ENCODE data around the gene SLC45A3. TPM values are rescaled to one million over a fixed set of nuclear protein-coding genes. Genes with fewer than 3 reads are reported as not detected.

SLC45A3 gene
- total RNA-seq, 1 donor from 2014 or later: 6.6 TPM

DNA sequence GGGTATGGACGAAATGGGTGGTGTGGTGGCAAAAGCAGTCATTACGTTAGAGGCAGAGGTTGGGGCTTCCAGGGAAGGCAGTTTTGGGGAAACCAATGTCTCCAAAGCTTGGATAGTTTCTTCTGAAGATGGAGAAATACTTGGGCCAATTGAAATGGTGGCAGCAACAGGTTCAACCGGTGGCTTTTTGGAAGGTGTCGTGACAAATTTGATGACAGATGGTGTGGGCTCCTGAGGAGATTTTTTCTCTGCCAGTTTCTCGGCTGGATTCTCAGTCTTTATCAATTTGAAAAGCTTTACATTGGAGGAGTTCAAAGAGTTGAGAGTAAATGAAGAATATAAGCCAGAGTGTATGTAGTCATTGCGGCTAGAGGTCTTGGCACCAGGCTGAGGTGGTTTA is 60.0 kb downstream of the SLC45A3 start:
- ATAC-seq (no peak), DNase-seq (no peak)
- intact Hi-C loops (cut with micrococcal nuclease): no loop called here

DNA sequence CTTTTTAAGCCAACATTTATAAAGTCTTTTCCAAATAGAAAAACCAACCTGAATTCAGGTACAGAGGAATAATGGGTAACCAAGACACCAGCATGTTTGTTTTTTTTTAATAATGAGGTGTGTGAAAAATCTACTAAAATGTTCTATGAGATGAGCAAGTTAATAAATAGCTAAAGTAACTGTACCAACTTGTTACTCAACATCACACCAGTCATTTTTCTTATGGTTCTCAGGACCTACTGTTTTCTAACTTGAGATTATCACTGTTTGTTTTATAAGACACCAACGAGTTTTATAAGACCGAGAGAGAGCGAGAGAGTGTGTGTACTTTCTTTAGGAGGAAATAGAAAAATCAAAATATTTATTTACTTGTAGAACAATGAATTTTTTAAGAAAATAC is 60.9 kb downstream of the SLC45A3 start:
- intact Hi-C loops (cut with micrococcal nuclease): no loop called here
- DNase-seq (no peak), ATAC-seq (no peak)

DNA sequence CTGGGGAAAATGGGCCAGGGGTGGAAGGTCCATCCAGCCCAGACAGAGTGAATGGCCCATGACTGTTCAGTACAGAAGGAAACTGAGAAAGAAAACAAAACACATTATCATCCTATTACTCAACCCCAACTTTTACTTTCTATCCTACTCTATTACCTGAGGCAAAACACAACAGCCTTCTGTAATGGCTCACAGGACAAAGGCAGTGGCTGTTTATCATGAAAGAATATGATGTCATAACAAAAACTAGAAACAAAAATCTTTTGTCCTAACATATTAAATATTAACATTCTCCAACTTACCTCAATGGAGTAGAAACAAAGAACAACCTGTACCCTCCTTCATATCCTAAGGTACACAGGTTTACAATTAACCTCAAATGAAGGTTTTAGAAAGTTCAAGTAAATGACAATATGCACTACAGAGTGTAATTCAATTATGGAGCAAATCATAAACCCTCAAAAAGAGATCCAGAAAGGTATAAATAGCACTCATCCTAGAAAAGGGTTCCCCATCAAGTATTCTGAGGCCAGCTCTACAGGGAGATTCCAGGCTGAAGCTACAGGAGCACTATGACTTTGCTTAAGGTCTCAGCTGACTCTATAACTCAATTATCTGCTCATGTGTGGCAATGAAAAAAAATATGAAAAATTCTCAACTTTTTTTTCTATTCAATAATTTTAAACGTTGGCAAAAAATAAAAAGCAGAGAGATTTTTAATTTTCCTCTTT is 63.6 kb downstream of the SLC45A3 start:
- intact Hi-C loops (cut with micrococcal nuclease): no loop called here
- ATAC-seq: no peak
- no peak for DNase-seq

- ATAC-seq: no peak
- intact Hi-C loops (cut with micrococcal nuclease): no loop called here
Measured at GRCh38 chr1:205615789-205616188, 64.5 kb downstream of the SLC45A3 start.

GRCh38 chr1:205613854-205614412 is 66.4 kb downstream of the SLC45A3 start:
- intact Hi-C loops (cut with micrococcal nuclease): no loop called here
- DNase-seq: no peak
- ATAC-seq: no peak

More at GRCh38 chr1:205615789-205616188, 64.5 kb downstream of the SLC45A3 start:
- no peak for DNase-seq

DNA sequence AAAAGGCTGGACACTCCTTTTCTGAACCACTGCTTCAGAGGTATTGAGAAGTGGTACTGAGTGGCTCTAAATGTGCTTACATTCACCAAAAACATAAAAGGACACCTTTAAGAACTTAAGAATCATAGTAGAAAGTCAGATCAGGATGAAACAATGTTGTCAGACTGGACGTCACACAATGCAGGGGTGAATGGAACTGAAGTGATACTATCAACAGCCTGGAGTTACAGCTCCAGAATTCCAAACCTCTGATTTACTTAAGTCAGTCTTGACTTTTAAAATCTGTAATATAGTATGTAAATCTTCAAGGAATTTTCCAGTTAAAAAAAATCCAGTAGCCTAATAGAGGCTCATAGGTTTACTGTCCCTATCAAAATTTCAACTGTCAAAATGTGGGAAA is 67.8 kb downstream of the SLC45A3 start:
- ATAC-seq (no peak), DNase-seq (no peak)
- intact Hi-C loops (cut with micrococcal nuclease): no loop called here

GRCh38 chr1:205612104-205612503 is 68.2 kb downstream of the SLC45A3 start:
- DNase-seq: no peak
- intact Hi-C loops (cut with micrococcal nuclease): no loop called here
- ATAC-seq: no peak

- ATAC-seq (no peak), DNase-seq (no peak)
- intact Hi-C loops (cut with micrococcal nuclease): no loop called here
Measured at GRCh38 chr1:205610901-205611466, 69.3 kb downstream of the SLC45A3 start.

DNA sequence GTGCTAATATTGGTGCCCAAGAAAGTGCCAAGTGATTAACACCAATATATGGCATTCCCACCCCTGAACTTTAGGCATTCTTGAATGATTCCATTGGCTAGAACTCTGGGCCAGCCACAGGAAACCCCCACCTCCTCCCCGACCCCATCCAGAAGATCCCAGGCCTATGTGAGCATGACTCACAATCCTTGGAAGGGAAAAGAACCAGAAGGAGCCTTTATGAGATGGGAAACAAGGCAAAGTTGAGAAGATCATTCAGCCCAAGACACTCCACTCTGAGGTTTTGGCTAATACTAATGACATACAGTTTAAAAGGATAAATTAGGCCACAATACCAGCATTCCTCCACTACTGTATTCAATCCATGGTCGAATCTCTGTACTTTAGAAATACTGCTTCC is 70.3 kb downstream of the SLC45A3 start:
- intact Hi-C loops (cut with micrococcal nuclease): no loop called here
- no peak for DNase-seq

More for the DNA sequence above, 70.3 kb downstream of the SLC45A3 start:
- no peak for ATAC-seq

Other genes with a start within 250 kb of the SLC45A3 start
- gene BLACAT1, start 224.5 kb downstream of the SLC45A3 start, total RNA-seq: not detected
- gene CDK18, start 175.8 kb downstream of the SLC45A3 start, total RNA-seq: 209 TPM
- gene ELK4, start 48.5 kb downstream of the SLC45A3 start, total RNA-seq: 40.5 TPM
- gene NUCKS1, start 69.7 kb upstream of the SLC45A3 start, total RNA-seq: 202 TPM
- 14.5 TPM for gene RAB29, start 95.0 kb upstream of the SLC45A3 start, total RNA-seq
- 511 TPM for gene SLC41A1, start 132.7 kb upstream of the SLC45A3 start, total RNA-seq
- gene PM20D1, start 169.6 kb upstream of the SLC45A3 start, total RNA-seq: 1.6 TPM